Gastrocnemius medialis (tissue), 4 donors: Measurements from ENCODE around the gene PTPN13.

ENCODE experiments used
- POLR2A ChIP-seq, 2 donors: fragments of 450-650 bp; IDR thresholded peaks; one replicate each; pipeline ENCODE4 v1.6.1; 2017; ENCODE audit warnings: antibody characterized with exemption in 2 of 2, mild to moderate bottlenecking in 2 of 2, moderate library complexity in 2 of 2
- TF ChIP-seq, protein P1 (sequence below), 5 experiments: fragments of 450-650 bp in 3 of 5; fragments of 200-600 bp in 2 of 5; sonication (generic) in 2 of 5; IDR thresholded peaks in 4 of 5; conservative IDR thresholded peaks in 1 of 5; 1 replicate in 4 of 5; 2 replicates in 1 of 5; pipeline ENCODE4 v1.5.1; 2016 to 2019; ENCODE audit warnings: antibody characterized with exemption in 5 of 5, mild to moderate bottlenecking in 3 of 5, moderate library complexity in 3 of 5

DNA sequence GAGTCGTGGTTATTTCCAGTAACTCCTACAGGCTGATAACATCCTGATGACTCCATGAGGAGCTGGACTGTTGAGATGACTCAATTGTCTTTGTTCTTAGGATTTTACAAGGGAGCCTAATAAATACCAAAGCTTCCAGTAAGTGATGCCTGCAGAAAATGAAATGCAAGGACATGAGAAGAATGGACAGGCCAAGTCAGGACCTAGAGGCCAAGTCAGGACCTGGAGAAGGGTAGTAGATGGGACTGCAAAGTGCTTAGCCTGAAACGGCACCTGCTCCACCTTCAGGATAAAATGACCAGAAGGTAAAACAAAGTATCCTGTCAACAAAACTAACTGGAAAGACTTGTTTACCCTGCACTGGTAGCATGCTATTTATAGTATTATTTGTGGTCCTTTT, 261.5 kb downstream of the PTPN13 start:
- TF ChIP-seq POLR2A (IDR thresholded peaks at IDR 0.05) = no peak
- TF ChIP-seq, protein P1, sequence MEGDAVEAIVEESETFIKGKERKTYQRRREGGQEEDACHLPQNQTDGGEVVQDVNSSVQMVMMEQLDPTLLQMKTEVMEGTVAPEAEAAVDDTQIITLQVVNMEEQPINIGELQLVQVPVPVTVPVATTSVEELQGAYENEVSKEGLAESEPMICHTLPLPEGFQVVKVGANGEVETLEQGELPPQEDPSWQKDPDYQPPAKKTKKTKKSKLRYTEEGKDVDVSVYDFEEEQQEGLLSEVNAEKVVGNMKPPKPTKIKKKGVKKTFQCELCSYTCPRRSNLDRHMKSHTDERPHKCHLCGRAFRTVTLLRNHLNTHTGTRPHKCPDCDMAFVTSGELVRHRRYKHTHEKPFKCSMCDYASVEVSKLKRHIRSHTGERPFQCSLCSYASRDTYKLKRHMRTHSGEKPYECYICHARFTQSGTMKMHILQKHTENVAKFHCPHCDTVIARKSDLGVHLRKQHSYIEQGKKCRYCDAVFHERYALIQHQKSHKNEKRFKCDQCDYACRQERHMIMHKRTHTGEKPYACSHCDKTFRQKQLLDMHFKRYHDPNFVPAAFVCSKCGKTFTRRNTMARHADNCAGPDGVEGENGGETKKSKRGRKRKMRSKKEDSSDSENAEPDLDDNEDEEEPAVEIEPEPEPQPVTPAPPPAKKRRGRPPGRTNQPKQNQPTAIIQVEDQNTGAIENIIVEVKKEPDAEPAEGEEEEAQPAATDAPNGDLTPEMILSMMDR (IDR thresholded peaks at IDR 0.05 in 4 of 5, conservative IDR thresholded peaks at IDR 0.05 in 1 of 5) = no peak
